Neural cell (in vitro differentiated cells): ENCODE data around the gene PCNX2. TPM values are rescaled to one million over a fixed set of nuclear protein-coding genes. Genes with fewer than 3 reads are reported as not detected.

ENCODE experiments used
- H2AFZ ChIP-seq: fragments of 200-600, 300-800 bp; sonication (generic), shearing (Covaris generic); 2 replicates; pipeline ENCODE4 v1.6.0; 2014; ENCODE audit warnings: low read depth, mild to moderate bottlenecking, antibody characterized with exemption, low read length, moderate library complexity
- H3F3A ChIP-seq: fragments of 200-600 bp; shearing (Covaris generic); 2 replicates; pipeline ENCODE4 v1.6.1; 2016; ENCODE audit warnings: mild to moderate bottlenecking, moderate library complexity, mixed read lengths, antibody characterized with exemption, low read length; ENCODE audit not compliant: insufficient read depth, poor library complexity, severe bottlenecking
- H3K27ac ChIP-seq: fragments of 200-600, 300-800 bp; sonication (generic), shearing (Covaris generic); 2 replicates; pipeline ENCODE4 v1.5.1; 2014; ENCODE audit warnings: mild to moderate bottlenecking, low read length, moderate library complexity
- H3K27me3 ChIP-seq: fragments of 300-800, 200-600 bp; sonication (generic), shearing (Covaris generic); 2 replicates; pipeline ENCODE4 v1.6.0; 2014; ENCODE audit warnings: mild to moderate bottlenecking, low read depth, low read length, moderate library complexity; ENCODE audit not compliant: insufficient read depth
- H3K36me3 ChIP-seq: fragments of 300-800, 200-600 bp; sonication (generic), shearing (Covaris generic); 2 replicates; pipeline ENCODE4 v1.5.1; 2014; ENCODE audit warnings: mild to moderate bottlenecking, antibody characterized with exemption, low read length, moderate library complexity; ENCODE audit not compliant: insufficient read depth
- H3K4me2 ChIP-seq: fragments of 300-800, 200-600 bp; sonication (generic), shearing (Covaris generic); 2 replicates; pipeline ENCODE4 v1.6.0; 2014; ENCODE audit warnings: mild to moderate bottlenecking, low read length
- H3K4me3 ChIP-seq: fragments of 300-800, 200-600 bp; sonication (generic), shearing (Covaris generic); 2 replicates; pipeline ENCODE4 v1.5.1; 2014; ENCODE audit warnings: mild to moderate bottlenecking, low read length, moderate library complexity
- H3K79me2 ChIP-seq: fragments of 200-600 bp; shearing (Covaris generic); replicated peaks from 2 replicates; pipeline ENCODE4 v1.6.0; 2014; ENCODE audit warnings: mild to moderate bottlenecking, low read length, moderate library complexity; ENCODE audit not compliant: insufficient read depth
- H3K9ac ChIP-seq: fragments of 300-800, 200-600 bp; sonication (generic), shearing (Covaris generic); 2 replicates; pipeline ENCODE4 v1.6.1; 2016; ENCODE audit warnings: mild to moderate bottlenecking, low read length, mixed read lengths
- H3K9me2 ChIP-seq: fragments of 200-600 bp; shearing (Covaris generic); 2 replicates; pipeline ENCODE4 v1.6.1; 2016; ENCODE audit warnings: mild to moderate bottlenecking, low read length, mixed read lengths; ENCODE audit not compliant: insufficient read depth
- H3K9me3 ChIP-seq: fragments of 200-600, 300-800 bp; sonication (generic), shearing (Covaris generic); 2 replicates; pipeline ENCODE4 v1.6.1; 2016; ENCODE audit warnings: mild to moderate bottlenecking, mixed run types, low read length, moderate library complexity, mixed read lengths
- H4K20me1 ChIP-seq: fragments of 200-600 bp; shearing (Covaris generic); 2 replicates; pipeline ENCODE4 v1.6.1; 2016; ENCODE audit warnings: mild to moderate bottlenecking, mixed run types; ENCODE audit not compliant: insufficient read depth
- CTCF ChIP-seq: fragments of 450-650 bp; IDR thresholded peaks from 2 replicates; pipeline ENCODE4 v1.5.1; 2014; ENCODE audit warnings: antibody characterized with exemption, mild to moderate bottlenecking, moderate library complexity; ENCODE audit not compliant: poor library complexity, severe bottlenecking
- EP300 ChIP-seq: fragments of 450-650 bp; conservative IDR thresholded peaks from 2 replicates; pipeline ENCODE4 v1.6.1; 2014; ENCODE audit warnings: antibody characterized with exemption, mild to moderate bottlenecking, moderate library complexity; ENCODE audit not compliant: poor library complexity, severe bottlenecking
- EZH2 ChIP-seq: fragments of 200-600, 300-800 bp; shearing (Covaris generic), sonication (generic); IDR thresholded peaks from 2 replicates; pipeline ENCODE4 v1.6.1; 2014; ENCODE audit warnings: antibody characterized with exemption, low read length, borderline replicate concordance, mild to moderate bottlenecking; ENCODE audit not compliant: insufficient read depth, poor library complexity, severe bottlenecking
- MXI1 ChIP-seq: fragments of 450-650 bp; conservative IDR thresholded peaks from 2 replicates; pipeline ENCODE4 v1.6.1; 2014; ENCODE audit warnings: antibody characterized with exemption, mild to moderate bottlenecking; ENCODE audit not compliant: poor library complexity, severe bottlenecking
- POLR2AphosphoS5 ChIP-seq: IDR thresholded peaks from 2 replicates; pipeline ENCODE4 v1.6.1; 2012
- RAD21 ChIP-seq: fragments of 450-650 bp; conservative IDR thresholded peaks from 2 replicates; pipeline ENCODE4 v1.6.1; 2014; ENCODE audit warnings: antibody characterized with exemption, mild to moderate bottlenecking, moderate library complexity
- REST ChIP-seq: IDR thresholded peaks from 2 replicates; pipeline ENCODE4 v1.6.1; 2012; ENCODE audit warnings: borderline replicate concordance
- SMC3 ChIP-seq: fragments of 450-650 bp; conservative IDR thresholded peaks from 2 replicates; pipeline ENCODE4 v1.6.1; 2014; ENCODE audit warnings: antibody characterized with exemption, mild to moderate bottlenecking, moderate library complexity; ENCODE audit not compliant: poor library complexity
- TAF1 ChIP-seq: IDR thresholded peaks from 2 replicates; pipeline ENCODE4 v1.6.1; 2012; ENCODE audit warnings: low read depth
- polyA plus RNA-seq: library from polyadenylated mRNA; depleted of rRNA; stranded (reverse); fragments of >200 nt; gene quantifications from 2 replicates; pipeline ENCODE4 v1.2.3, GENCODE V29; 2014

The PCNX2 gene
- polyA plus RNA-seq, 1 donor from 2014 or later: 17.2 TPM

- H2AFZ ChIP-seq: no peak overlapping the region
- H3K9ac ChIP-seq: no peak overlapping the region
- no peak for TF ChIP-seq RAD21
- no peak for TF ChIP-seq SMC3
- no peak for TF ChIP-seq EP300
- no peak for TF ChIP-seq CTCF
- no peak for TF ChIP-seq TAF1
- TF ChIP-seq REST: no peak
- TF ChIP-seq EZH2: no peak
- TF ChIP-seq MXI1: no peak
- TF ChIP-seq POLR2AphosphoS5: no peak
These were observed 67.5 kb downstream of the PCNX2 start for GRCh38 chr1:233227930-233228465.

GRCh38 chr1:233224311-233224710 lies 71.2 kb downstream of the PCNX2 start:
- H3K79me2 ChIP-seq: no peaks in the 10 kb centered on the region
- H3K4me3 ChIP-seq: no peak overlapping the region
- H3K9me3 ChIP-seq: no peaks in the 10 kb centered on the region
- no peak overlapping the region for H3K4me2 ChIP-seq
- H3K27ac ChIP-seq: no peak overlapping the region
- no peak overlapping the region for H2AFZ ChIP-seq
- H4K20me1 ChIP-seq: no peaks in the 10 kb centered on the region
- H3K27me3 ChIP-seq: no peaks in the 10 kb centered on the region
- H3F3A ChIP-seq: no peaks in the 10 kb centered on the region
- H3K9ac ChIP-seq: no peak overlapping the region
- TF ChIP-seq RAD21: no peak
- TF ChIP-seq TAF1: no peak
- TF ChIP-seq EP300: no peak
- no peak for TF ChIP-seq MXI1
- no peak for TF ChIP-seq REST
- TF ChIP-seq POLR2AphosphoS5: no peak
- no peak for TF ChIP-seq SMC3
- TF ChIP-seq CTCF: no peak
- no peak for TF ChIP-seq EZH2
- H3K9me2 ChIP-seq: no peaks in the 10 kb centered on the region
- H3K36me3 ChIP-seq: peaks cover 8% of the 10 kb centered on the region

More at GRCh38 chr1:233227930-233228465, 67.5 kb downstream of the PCNX2 start:
- no peaks in the 10 kb centered on the region for H3K9me2 ChIP-seq
- no peaks in the 10 kb centered on the region for H3K36me3 ChIP-seq
- H3K9me3 ChIP-seq: no peaks in the 10 kb centered on the region
- no peaks in the 10 kb centered on the region for H4K20me1 ChIP-seq
- H3K27me3 ChIP-seq: no peaks in the 10 kb centered on the region
- no peak overlapping the region for H3K4me3 ChIP-seq
- no peak overlapping the region for H3K27ac ChIP-seq
- no peaks in the 10 kb centered on the region for H3K79me2 ChIP-seq
- no peak overlapping the region for H3K4me2 ChIP-seq
- H3F3A ChIP-seq: no peaks in the 10 kb centered on the region
